EL (cell line): ENCODE results near the gene MYH7.
"Not testable (repeated sequence)": the region's sequence is repeated elsewhere in the genome, so short reads cannot be mapped to it uniquely, and the experiment has no call there.

Experiments
- DNase-seq: peaks from one replicate; pipeline ENCODE4 v3.0.0-alpha.2; 2016

The MYH7 gene

DNA sequence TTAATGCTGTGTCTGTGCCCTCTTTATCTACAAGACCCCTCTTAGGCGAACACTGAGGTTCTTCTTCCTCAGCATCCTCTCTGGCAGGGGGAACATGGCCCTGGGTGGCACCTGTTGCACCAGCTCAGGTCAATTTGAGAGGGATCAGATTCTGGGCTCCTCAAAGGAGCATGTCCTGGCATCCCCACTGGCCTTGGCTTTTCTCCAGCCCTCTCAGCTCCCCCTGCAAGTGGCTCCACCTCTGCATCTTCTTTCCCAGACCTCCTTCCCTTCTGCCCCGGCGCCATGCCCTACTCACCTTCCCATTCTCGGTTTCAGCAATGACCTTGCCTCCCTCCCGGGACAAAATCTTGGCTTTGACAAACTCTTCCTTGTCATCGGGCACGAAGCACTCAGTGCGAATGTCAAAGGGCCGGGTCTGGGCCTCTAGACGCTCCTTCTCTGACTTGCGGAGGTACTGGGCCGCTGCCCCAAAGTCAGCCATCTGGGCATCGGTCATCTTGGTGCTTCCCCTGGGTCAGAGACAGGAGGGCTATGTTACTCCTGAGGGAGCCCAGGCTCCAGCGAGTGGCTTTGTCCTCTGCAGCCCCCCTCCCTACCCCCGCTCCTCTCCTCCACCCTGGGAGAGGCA lies 28.6 kb downstream of the MYH7 start:
- DNase-seq = no peak

DNA sequence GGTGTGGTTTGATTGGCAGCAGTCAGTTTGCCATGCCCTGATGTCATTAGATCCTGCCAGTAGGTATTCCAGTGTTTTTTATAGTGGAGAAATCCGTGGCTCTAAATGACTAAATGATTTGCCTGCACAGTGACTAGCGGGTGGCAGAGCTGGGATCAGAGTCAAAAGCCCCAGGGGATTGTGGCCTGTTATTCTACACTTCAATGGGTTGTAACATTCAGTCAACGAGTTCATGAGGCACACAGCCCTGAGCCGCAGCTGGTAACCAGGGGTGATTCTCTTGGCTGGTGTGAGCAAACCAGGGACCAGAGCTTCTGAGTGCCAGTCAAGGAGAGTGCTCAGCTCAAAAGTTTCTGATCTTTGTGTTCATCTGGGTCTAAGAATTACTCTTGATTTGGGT lies 29.2 kb downstream of the MYH7 start:
- no peak for DNase-seq

DNA sequence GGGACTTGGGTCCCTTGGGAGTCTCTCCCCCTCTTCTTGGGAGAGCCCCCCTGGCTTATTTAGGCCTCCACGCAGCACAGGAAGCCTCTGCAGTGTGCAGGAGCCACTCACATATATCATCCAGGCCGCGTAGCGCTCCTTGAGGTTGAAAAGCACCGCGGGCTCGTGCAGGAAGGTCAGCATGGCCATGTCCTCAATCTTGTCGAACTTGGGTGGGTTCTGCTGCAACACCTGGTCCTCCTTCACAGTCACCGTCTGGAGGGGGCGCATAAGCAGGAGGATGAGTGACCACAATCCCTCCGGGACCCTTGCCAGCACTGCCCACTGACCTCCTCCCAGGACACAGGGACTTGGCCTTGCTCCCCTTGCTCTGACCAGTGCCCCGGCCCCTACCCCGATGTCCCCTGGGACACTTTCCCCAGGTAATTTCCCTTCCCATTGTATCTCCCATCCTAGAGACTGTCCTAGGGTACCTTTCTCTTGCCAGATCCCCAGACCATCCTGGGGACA lies 29.9 kb downstream of the MYH7 start:
- DNase-seq = no peak

DNA sequence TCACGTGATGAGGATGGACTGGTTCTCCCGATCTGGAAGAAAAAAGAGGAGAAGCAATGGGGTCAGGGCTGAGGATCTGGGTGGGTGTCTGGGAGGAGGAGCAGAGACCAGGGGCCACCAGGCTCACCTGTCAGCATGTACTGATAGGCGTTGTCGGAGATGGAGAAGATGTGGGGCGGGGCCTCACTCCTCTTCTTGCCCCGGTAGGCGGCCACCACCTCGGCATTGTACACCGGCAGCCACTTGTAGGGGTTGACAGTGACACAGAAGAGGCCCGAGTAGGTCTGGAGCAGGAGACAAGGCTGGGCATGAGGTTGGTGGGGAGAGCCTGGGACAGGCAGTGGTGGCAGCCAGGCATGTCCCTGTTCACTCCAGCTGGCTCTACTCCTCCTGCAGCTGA lies 30.4 kb downstream of the MYH7 start:
- DNase-seq = no peak

DNA sequence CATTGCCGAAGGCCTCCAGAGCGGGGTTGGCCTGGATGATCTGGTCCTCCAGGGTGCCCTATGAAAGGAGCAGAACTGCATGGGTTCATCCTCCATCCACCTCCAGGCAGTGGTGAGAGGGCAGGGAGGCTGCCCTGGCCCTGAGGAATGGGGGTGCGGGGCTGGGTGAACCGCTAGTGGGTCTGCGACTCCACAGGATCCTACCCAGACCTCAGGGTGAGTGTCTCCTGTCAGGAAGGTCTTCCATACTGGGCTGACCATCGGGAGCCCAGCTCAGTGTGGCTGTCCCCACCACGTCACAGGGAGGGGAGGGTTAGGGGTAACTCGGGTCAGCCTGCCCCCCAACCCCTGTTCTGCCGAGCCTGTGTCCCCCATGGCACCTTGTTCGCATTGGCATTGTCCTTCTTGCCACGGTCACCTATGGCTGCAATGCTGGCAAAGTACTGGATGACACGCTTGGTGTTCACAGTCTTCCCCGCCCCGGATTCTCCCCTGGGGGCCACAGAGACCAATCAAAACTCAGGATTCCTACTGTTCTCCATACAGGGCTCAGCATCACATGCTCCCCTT lies 31.0 kb downstream of the MYH7 start:
- DNase-seq = no peak

DNA sequence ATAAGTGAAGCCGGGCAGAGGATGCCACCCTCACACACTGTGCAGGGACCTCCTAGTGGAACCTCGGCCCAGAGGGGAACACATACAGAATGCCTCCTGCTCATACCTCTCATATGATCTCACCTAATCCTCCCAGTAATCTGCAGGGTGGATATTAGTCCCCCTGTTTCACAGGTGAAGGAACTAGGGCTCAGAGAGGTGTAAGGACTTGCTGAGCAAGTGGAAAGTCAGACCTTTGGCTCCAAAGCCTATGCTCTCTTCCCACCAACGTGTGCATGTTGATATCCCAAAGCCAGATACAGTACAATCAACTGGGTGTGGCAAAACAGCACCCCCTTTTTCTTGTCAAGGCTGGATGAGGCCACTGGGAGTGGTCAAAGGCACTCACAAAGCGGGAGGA lies 31.6 kb downstream of the MYH7 start:
- no peak for DNase-seq

DNA sequence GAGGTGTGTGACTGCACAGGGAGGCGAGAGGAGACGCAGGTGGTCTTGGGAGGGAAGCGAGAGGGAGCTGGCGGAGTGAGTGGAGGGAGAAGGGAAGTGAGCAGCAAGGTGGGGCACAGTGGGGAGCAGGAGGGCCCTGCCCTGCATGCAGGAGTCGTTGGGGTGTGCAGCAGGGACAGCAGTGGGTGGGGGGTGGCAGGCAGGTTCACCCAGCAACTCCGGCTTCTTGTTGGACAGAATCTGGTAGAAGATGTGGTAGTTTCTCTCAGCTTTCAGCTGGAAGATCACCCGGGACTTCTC lies 32.4 kb downstream of the MYH7 start:
- no peak for DNase-seq

DNA sequence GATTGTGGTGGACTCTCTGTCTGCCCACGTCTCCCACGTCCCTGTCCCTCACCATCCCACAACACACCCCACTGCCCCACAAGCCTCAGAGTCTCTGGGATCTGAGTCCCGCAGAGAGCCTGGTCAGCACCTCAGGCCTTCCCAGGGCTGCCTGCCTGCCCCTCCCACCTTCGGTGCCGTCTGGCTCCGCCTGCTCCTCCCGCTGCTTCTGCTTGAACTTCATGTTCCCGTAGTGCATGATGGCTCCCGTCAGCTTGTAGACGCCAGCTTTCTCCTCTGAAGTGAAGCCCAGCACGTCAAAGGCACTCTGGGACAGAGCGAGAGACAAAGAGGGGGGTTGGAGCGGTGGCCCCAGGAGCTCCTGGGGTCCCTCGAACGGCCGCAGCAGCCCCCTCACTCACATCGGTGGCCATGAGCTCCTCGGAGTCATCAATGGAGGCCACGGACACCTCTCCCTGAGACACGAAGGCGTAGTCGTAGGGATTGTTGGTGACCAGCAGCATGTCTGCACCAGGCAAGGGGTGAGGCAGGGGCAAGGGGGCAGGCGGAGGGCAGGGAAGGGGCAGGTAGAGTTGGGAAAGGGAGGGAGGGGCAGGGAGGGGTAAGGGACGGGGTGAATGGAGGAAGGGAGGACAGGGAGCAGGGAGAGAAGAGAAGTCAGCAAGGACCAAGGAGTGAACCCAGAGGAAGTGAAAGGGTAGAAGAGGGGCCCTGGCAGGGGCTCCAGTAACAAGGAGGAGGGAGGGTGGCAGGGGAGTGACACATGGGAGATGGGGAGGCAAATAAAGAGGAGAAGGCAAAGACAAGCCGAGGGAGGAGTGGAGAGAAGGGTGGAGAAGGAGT lies 32.9 kb downstream of the MYH7 start:
- DNase-seq = no peak

DNA sequence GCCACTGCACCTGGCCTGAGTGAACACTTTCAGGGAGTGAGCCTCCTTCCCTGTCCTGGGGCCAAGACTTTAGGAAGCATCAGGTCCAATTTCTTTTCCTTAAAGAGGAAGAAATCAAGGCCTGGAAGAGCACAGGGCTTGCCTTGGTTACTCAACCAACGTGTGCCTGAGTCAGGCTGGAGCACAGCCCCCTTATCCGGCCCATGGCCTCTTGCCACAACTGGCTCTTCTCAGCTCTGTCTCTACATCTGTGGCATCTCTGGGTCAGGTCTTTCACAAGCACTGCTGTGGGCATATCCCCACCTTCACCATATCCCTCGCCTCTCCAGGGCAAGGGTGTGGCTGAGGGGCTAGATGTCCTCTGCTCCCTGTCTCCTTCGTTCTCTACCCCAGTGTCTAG lies 34.2 kb downstream of the MYH7 start:
- DNase-seq = no peak

DNA sequence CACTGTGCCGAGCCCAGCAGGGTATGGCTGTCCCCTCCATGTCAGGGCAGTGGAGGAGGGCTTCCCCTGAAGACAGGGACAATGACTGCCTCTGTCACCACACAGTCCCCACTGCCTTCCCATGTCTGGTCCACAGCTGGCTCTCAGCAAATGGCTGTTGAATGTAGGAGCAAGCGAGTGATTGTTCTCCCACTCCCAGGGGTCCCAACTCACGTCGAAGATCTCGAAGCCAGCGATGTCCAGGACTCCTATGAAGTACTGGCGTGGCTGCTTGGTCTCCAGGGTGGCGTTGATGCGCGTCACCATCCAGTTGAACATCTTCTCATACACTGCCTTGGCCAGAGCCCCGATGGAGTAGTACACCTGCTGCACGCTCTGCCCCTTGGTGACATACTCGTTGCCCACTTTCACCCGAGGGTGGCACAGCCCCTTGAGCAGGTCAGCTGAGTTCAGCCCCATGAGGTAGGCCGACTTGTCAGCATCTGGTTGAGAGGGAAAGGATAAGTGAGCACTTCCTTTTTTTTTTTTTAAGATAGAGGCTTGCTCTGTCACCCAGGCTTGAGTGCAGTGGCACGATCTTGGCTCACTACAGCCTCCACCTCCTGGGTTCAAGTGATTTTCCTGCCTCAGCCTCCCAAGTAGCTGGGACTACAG lies 34.8 kb downstream of the MYH7 start:
- not testable (repeated sequence) for DNase-seq

DNA sequence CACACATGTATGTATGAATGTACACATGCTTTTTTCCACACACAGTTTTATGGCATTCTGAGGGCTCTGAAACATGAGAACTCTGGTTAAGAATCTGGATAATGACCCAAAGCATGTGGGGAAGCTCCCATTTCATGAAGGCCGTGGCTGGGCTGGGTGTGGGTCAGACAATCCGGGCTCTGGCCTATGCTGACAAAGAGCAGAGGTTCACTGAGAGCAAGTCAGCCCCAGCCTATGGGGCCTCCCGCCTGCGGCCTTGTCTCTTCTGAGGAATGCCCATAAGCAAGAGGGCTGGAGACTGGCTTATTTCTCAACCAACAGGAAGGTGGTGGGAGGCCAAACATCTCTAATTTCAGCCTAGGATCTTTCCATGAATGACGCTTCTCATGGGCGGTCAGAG lies 35.9 kb downstream of the MYH7 start:
- no peak for DNase-seq

DNA sequence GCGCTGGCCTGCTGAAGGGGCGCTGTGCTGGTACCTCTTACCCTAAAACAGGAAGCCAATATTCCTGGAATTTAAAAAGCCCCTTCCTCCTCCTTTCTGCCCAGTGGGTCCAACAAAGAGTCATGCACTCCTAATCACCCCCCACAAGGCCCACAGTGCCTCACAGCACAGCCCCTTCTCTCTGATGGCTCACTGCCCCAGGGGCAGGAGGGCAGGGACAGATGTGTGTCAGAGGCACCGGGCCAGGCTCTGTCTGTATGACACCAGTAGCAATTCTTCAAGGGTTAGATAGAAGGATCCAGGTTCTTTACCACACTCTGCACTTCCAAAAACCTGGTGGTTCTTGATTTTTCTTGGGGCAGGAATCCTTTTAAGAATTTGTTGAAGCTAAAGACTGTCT lies 36.3 kb downstream of the MYH7 start:
- DNase-seq = no peak

DNA sequence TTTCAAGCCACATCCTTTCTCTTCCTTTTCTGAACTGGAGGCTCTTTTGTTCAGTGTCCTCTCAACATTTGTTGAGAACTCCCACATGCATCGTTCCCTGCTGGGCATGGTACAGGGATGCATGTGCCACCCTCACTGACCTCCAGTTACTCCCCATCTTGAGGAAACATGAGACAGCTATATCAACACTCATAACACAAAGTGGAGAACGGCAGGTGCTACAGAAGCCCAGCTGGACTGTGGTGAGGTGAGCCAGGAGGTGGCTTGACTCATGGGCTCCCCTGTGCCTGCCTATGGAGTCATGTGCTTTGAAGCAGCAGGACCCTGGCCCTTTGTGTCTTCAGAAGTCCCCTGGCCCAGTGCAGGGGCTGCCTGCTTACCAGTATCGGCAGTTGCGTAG lies 37.1 kb downstream of the MYH7 start:
- no peak for DNase-seq

DNA sequence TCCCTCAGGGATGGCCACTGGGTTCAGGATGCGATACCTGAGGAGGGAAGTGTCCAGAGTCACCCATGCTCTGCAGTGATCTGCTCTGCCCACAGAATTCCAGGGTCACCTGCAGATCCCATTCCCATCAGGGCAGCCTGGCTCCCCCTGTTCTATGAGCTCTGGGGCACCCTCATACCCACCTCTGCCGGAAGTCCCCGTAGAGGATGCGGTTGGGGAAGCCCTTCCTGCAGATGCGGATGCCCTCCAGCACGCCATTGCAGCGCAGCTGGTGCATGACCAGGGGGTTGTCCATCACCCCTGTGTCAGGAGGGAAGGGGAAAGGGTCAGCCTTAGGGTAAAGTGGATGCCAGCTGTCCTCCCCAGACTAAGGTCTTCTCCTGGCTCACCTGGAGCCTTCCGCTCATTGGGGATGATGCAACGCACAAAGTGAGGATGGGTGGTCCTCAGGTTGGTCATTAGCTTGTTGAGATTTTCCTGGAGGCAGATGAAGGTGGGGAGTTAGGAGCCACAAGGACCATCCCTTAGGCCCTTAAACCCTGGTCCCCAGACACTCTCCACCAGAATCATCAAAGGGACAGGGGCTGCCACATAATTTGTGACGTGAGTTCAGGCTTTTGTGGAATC lies 38.6 kb downstream of the MYH7 start:
- DNase-seq = no peak

DNA sequence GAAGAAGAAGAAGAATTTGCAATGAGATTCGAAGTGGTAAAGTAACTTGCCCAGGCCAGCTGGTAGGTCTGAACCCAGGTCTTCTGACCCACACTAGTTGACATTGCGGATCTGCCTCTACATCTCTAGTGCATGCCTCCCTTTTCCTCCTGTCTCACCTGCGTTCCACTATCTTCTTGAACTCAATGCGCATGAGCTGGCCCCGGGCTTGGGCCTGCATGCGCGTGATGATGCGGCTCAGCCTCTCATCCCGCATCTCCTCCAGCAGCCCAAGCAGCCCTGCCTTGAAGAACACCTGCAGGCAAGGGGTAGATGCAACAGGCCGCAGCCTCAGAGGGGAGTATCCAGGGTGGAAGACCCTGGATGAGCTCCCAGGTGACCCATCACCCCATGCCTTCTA lies 39.3 kb downstream of the MYH7 start:
- DNase-seq = no peak

DNA sequence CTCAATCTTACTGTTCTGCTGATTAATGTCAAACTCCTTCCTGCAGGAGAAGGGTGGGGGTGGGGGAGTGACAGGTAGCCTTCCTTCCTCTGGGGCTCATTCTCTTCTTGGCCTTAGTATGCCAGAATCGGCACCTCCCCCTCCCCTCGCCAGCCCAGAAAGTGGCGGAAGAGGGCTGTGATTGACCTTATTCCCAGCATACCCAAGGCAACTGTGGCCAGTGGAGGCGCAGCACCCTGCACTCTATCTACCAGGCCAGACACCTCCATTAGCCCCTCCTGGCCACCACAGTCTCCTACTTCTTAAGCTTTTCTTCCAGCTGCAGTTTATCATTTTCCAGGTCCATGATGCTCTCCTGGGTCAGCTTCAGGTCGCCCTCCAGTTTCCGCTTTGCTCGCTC lies 42.8 kb downstream of the MYH7 start:
- DNase-seq = no peak

DNA sequence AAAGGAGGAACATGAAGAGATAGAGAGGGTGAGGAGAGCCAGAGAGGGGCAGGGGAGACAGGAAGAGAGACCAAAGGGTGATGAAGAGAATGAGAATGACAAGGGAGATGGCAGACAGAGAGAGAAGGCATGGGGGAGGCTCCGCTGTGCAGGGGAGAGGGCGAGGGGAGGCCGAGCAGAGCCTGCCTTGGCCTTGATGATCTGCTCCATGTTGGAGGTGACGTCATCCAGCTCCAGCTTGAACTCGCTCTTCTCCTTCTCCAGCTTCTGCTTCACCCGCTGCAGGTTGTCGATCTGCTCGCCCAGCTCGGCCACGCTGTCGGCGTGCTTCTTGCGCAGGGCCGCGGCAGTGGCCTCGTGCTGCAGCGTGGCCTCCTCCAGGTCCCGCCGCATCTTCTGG lies 45.6 kb downstream of the MYH7 start:
- DNase-seq = not testable (repeated sequence)

DNA sequence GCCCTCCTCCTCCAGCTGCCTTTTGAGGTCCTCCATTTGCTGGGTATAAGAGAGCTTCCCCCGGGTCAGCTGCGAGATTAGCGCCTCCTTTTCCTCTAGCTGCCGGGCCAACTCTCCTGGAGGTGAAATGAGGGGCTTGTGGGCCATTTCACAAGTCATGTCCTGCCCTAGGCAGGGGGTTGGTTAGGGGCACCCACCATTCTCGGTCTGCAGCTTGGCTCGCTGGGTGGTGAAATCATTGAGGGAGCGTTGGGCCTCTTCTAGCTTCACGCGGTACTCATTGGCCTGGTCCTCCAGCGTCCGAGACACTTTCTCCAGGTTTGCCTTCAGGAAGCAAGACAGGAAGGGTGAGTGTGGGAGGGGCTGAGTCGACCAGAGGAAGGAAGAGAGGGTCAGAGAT lies 46.1 kb downstream of the MYH7 start:
- no peak for DNase-seq

DNA sequence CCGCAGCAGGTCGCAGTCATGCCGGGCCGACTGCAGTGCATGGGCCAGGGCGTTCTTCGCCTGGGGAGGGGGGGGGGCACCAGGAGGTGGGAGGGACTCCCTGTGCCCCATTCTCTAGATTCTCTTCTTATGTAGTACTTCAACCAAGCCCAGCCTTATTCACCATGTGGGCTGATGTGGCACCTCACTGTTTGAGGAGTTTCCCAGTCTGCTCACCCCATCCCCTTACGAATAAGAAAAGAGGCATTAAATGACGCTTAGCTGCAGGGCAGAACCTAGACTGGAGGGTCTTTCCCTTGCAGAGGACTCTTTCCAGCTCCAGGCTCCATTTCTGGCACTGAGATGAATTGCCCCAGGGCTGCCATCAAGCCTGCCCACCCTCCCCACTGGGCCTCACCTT lies 46.5 kb downstream of the MYH7 start:
- no peak for DNase-seq

DNA sequence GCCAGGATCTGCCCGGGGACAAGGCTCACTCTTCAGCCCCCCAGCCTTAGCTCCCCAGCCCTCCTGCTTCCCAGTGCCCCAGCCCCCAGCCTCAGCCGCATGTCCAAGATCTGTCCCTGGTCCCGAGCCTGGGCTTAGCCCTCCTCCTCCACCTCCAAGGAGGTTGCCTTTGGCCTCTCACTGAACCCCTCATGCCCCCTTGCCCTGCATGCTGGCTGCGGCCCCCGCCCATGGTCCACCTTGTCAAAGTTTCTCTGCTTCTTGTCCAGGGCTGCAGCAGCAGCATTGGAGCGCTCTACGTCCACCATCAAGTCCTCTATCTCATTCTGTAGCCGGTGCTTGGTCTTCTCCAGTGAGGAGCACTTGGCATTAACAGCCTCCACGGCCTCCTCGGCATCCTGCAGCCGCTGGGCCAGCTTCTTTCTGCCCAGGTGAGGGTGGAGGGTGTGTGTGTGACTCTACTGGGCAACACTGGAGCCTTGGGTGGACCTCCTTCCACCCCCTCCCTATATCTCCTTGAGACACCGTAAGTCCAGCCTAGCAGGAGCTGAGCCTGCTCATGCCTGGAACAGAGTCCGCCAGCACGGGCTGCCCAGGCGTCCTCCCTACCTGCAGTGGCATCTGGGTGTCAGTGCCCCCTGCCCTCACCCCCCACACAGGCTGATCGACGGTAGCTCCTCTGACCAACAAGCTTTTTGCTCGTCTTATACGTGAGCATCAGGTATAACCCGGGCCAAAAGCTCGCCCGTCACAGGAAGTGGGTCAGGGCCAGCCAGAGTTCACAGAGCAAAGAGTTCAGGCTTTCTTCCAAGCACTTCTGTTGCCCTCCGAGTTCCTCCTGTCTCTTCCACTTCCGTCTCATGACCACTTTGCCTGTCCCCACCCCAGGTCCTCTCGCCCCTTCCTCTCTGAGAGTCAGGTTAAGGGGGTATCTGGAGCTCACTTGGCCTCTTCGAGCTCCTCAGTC lies 47.3 kb downstream of the MYH7 start:
- no peak for DNase-seq

DNA sequence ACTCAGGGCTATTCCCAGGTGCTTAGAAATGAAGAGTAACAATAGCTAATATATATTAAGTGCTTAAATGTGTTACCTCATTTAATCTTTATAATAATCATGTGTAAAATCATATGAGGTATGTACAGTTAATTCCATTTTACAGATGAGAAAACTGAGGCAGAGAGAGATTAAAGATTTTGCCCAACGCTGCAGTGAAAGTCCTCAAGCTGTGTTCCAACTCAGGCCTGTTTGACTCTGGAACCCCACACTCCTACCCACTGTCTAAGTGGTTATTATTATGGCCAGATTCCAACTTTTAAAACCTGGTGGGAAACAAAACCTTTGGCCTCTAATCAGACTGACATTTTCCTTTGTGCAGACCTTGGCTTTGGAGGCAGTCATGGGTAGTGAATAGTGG lies 48.5 kb downstream of the MYH7 start:
- no peak for DNase-seq

DNA sequence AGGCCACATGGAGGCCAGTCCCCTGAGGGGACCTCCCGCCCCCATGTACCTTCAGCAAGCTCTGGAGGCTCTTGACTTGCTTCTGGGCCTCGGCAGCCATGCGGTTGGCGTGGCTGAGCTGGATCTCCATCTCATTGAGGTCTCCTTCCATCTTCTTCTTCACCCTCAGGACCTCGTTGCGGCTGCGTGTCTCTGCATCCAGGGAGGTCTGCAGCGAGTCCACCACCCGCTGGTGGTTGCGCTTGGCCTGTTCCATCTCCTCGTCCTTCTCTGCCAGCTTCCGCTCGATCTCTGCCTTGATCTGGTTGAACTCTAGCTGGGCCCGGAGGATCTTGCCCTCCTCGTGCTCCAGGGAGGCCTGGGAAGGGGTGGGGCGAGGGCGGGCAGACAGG lies 49.2 kb downstream of the MYH7 start:
- not testable (repeated sequence) for DNase-seq
